ENCODE measurements around the gene RNF20.
"Not testable (repeated sequence)": the region's sequence is repeated elsewhere in the genome, so short reads cannot be mapped to it uniquely, and the experiment has no call there.

Gene RNF20

DNA sequence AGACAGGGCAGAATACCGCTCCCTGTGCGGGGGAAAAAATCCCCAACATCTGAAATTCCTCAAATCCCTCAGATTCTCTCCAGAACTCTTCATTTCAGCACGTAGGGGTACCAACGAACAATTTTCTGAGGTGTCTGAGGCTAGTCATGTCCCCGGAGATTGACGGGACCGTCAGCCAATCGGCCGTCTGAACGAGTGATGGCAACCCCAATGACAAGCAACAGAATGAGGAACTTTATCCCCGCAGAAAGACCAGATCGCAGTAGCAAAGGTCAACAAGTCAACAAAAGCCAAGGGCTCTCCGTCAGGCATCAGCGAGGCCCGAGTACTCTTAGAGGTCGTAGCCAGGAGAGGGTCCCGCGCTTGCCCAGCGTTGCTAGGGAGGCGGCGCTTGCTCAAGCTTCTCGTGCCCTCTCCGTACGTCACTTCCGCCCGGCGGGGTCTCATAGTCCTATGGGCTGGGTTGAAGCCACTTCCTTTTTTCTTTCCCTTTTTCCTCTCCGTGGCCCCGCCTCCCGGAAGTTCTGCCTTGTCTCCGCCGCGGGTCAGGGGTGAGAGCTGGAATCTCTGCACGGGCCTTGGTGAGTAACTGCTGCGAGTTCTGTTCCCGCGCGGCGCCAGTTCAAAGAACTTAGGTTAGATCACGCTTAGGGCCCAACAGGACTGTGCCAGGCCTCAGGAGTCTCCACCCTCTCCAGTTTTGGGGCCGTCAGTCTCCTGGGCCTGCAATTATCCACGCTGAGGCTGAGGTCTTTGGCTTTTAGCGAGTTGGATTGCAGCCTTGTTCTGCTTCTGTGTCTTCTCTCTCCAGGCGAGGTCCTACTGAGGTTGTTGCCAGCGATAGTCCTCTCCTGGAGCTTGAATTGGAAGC is at the start of gene RNF20:
Gene RNF20, plus strand, starts transcription at position 520 of the 871 bp plus-strand sequence. CDS start 1,571 bp downstream, outside the sequence.
- peak; percentile 99 for DNase-seq

GRCh38 chr9:101484046-101484445 is 49.6 kb upstream of the RNF20 start:
- DNase-seq, result no peak

GRCh38 chr9:101485924-101486692 is 47.5 kb upstream of the RNF20 start:
- DNase-seq, result peak; percentile 80

DNA sequence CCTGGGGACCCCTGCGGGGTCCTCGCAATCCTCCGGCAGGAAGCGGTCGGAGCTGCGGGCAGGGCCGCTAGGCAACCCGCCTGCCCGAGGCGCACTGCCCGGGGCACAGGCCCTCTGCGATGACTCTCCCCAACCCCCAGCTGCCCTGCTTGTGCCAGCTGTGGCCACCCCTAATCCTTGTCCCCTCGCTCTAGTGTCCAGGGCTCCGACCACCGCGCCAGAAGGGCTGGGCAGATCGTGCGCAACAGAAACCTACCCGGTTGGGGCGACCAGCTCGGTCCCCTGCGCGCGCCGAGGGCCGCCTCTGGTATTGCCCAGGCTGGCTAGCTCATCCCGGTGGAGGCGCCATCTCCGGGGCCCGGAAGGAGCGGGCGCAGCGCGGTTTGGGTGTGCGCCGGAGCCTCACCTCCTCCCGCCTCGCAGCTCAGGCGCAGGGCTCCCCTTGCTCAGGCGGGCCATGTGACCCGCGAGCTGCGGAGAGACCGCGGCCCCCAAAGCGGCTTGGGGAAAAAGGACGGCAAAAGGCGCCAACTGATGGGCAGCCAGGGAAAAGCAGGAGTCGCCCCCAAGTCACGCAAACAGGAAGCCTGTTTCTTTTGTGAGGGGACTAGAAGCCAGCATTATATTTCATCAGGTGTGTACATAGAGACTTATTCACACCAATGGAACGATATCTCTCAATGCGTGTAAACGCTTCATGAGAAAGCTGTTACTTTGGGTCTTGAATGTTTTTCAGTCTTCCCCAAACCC is 46.8 kb upstream of the RNF20 start:
- DNase-seq, result peak; percentile 88

GRCh38 chr9:101487443-101487840 is 46.2 kb upstream of the RNF20 start:
- DNase-seq, result no peak

- no peak for DNase-seq
Observed at GRCh38 chr9:101495810-101496209, 37.8 kb upstream of the RNF20 start.

DNA sequence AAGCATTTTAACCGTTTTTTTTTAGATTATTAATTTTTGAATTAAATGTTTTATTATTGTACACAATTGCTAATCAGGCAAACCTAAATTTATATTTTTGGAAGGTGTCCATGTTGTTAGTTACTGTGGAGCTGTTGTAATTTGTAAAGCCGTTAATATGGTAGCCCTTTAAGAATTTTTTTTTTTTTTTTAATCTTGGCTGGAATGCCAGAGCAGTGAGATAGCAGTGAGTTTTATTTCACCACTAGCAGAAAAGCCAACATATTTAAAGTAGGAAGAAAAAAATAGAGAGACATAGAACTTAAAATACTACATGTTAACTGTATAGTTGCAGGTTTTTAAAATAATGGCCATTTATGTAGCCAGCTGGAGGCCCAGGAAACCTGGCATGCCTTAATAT is 35.3 kb upstream of the RNF20 start:
- DNase-seq, result no peak

DNA sequence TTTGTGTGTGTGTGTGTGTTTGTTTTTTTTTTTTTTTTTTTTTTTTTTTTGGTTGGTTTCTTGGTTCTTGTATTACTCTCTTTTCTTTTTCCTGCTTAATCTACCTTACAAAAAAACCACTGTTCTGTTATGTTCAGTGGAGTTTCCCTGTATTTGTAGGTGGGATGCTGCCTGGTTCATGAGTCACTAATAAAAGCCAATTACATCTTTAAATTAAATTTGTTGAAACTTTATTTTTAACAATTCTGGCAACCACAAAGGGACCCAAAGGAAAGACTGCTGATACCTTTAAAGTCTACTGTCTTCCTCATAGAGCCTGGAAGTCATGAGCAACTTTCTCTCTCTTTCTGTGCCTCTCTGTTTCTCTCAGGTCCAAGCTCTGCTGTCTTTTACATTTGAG is 29.5 kb upstream of the RNF20 start:
- no peak for DNase-seq

- DNase-seq, result no peak
Observed at GRCh38 chr9:101508211-101508610, 25.4 kb upstream of the RNF20 start.

- no peak for DNase-seq
Observed at GRCh38 chr9:101509572-101509971, 24.1 kb upstream of the RNF20 start.

GRCh38 chr9:101510459-101510858 is 23.2 kb upstream of the RNF20 start:
- DNase-seq, result no peak

GRCh38 chr9:101511009-101511408 is 22.6 kb upstream of the RNF20 start:
- DNase-seq, result no peak

GRCh38 chr9:101512116-101512515 is 21.5 kb upstream of the RNF20 start:
- DNase-seq, result no peak

DNA sequence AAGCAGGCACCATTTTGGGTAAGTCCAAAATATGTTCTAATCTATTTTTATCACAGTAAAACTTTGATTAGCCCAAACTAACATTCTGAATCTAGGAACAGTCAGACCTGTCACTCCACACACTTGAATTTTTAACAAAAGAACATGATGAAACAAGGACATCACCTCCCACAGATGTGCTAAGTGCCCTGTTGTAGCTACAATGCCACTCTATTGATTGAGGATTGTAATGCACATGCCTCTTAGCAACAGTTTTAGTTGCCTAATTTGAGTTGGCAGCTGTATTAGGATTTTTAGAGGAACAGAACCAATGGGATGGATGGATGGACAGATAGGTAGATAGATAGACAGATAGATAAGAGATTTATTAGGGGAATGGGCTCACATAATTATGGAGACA is 20.3 kb upstream of the RNF20 start:
- DNase-seq, result no peak

DNA sequence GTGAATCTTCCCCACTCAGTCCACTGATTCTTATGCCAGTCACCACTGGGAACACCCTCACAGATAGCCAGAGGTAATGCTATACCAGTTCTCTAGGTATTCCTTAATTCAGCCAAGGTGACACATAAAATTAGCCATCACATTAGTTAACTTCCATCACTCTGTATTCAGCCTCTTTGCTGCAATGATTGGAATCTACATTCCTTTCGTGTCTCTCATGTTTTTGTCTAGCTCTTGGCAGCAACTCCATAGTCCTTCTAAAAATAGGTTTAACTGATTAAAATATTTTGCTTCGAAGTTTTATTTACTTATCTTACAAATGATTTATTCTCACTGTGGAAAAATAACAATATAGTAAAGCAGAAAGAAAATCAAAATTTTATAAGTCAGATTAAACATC is 19.6 kb upstream of the RNF20 start:
- DNase-seq, result no peak

GRCh38 chr9:101516655-101517054 is 17.0 kb upstream of the RNF20 start:
- DNase-seq, result no peak

GRCh38 chr9:101518489-101518888 is 15.2 kb upstream of the RNF20 start:
- DNase-seq, result not testable (repeated sequence)

- no peak for DNase-seq
Observed at GRCh38 chr9:101524371-101524770, 9.3 kb upstream of the RNF20 start.

- DNase-seq, result no peak
Observed at GRCh38 chr9:101527066-101527465, 6.6 kb upstream of the RNF20 start.

DNA sequence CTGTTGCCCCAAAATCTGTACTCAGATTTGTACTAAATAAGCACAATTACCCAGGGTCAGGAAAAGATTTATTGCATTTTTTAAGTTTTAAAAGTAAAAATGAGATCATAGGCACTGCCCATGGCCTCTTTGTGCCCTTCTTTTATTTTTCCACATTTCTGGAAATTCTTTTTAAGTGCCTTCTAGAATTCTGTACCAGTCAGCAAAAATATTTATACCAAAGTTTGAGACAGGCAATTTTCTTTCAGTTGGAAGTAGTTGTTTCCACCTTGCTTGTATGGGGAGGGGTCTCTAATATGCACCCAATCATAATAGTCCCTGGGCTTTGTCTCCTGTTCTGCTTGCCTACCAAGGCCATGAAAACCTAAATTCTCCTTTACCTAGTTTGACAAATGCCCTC is 5.6 kb upstream of the RNF20 start:
- DNase-seq, result no peak

DNA sequence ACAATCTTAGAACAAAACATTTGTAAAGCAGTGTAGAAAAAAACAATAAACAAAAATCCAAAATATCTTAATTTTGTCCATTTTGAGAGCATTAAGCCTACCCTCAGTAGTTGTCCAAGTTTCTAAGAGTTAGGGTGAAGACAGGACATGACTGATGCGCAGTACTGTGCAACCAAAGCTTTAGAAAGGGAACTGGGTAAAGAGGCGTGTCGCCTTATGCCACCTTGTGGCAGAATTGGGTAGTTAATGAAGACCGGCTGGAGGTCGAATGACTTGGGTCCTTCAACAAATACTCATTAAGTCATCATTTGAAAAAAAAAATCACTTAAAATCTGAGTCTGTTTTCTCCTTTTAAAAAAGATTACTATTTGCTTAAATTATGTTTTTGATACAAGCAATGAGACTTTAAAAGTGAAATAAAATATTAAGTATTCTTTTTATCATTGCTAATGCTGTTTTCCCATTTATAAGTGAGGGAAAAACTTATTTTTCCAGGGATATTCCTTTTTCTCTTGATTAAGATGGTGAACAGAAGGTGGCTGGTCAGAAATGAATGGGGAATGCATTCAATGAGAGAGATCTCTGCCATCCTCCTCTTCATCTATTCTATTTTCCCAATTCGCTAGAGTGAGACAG is 3.5 kb upstream of the RNF20 start:
- peak; percentile 63 for DNase-seq

DNA sequence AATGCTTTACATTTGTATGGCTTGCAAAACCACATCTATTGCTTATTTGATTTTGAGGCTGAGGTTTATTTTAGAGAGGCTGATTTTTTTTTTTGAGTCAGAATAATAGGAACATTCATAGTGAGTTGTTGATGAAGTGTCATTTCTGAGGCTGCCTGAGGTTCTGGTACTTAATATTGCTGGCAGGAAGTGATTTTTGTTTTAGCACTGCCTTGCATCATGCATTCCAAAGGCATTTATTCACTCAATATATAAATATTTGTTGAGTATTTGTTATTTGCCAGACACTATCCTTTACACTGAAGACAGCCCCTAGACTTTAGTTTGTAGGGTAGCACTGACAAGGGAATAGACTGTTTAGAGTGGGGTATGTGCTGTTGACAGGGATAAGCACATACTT is 2.7 kb downstream of the RNF20 start:
- no peak for DNase-seq

DNA sequence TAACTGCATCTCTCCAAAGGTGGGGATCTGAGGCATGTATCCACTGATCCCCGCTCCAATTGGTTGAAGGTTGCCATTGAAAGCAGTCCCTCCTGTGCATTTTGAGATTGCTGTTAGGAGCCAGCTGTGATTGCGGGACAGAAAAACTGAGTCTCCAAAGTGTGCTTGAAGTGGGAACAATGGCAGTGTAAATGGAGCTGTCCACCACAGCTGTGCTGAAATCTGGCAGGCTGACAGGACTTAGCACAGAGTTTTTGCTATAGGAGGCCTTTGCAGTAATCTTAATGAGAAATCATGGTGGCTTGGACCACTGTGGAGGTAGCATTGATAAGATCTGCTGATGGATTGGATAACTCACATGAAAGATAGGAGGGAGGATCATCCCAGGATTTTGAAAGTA is 3.3 kb downstream of the RNF20 start:
- DNase-seq, result no peak
